Tibial nerve (tissue), 4 donors: ENCODE measurements around the gene KIF5C. TPM values are rescaled to one million over a fixed set of nuclear protein-coding genes. Genes with fewer than 3 reads are reported as not detected.
"Not testable (repeated sequence)": the region's sequence is repeated elsewhere in the genome, so short reads cannot be mapped to it uniquely, and the experiment has no call there.

Source experiments
- DNase-seq, 2 donors: peaks; one replicate each; pipeline ENCODE4 v3.0.0-alpha.2; 2019; ENCODE audit warnings: low spot score in 2 of 2
- H3K27ac ChIP-seq, 4 donors: fragments of 200-600 bp; sonication (generic) in 3 of 4; one replicate each; pipeline ENCODE4 v1.5.1; 2017 to 2019; ENCODE audit warnings: mild to moderate bottlenecking in 1 of 4
- H3K27me3 ChIP-seq, 2 donors: fragments of 200-600 bp; sonication (generic) in 1 of 2; one replicate each; pipeline versions ENCODE4 v1.5.1 to v1.6.0; 2017 to 2019
- H3K36me3 ChIP-seq, 3 donors: fragments of 200-600 bp; sonication (generic); one replicate each; pipeline ENCODE4 v1.5.1; 2018 to 2019
- H3K4me1 ChIP-seq, 4 donors: fragments of 200-600 bp; sonication (generic) in 3 of 4; one replicate each; pipeline ENCODE4 v1.5.1; 2017 to 2019
- H3K4me3 ChIP-seq, 4 donors: fragments of 200-600 bp; sonication (generic) in 3 of 4; one replicate each; pipeline ENCODE4 v1.5.1; 2017 to 2019; ENCODE audit warnings: mild to moderate bottlenecking in 1 of 4, moderate library complexity in 1 of 4
- H3K9me3 ChIP-seq, 4 donors: fragments of 200-600 bp; sonication (generic) in 3 of 4; one replicate each; pipeline ENCODE4 v1.5.1; 2017 to 2019
- EP300 ChIP-seq, 2 donors: sonication (generic); formaldehyde crosslinking; IDR thresholded peaks; one replicate each; pipeline ENCODE4 v1.6.1; 2017; ENCODE audit warnings: antibody characterized with exemption in 2 of 2, mild to moderate bottlenecking in 1 of 2
- POLR2A ChIP-seq, 2 donors: fragments of 450-650 bp; IDR thresholded peaks; one replicate each; pipeline ENCODE4 v1.6.1; 2017; ENCODE audit warnings: antibody characterized with exemption in 2 of 2, mild to moderate bottlenecking in 2 of 2, moderate library complexity in 2 of 2
- WGBS, 2 donors: methylation state at CpG; one replicate each; pipeline ENCODE4 v1.1.5; 2018; 5-methylcytosine and 5-hydroxymethylcytosine counted together
- total RNA-seq, 4 donors: library from RNA; depleted of rRNA; stranded (reverse); fragments of >200 nt; gene quantifications; one replicate each; pipeline ENCODE4 v1.1.0, GENCODE V29; 2016
- TF ChIP-seq, protein P1 (sequence below), 5 experiments: fragments of 200-600 bp in 3 of 5; fragments of 450-650 bp in 2 of 5; sonication (generic) in 3 of 5; IDR thresholded peaks; one replicate each; pipeline ENCODE4 v1.5.1; 2016 to 2019; ENCODE audit warnings: antibody characterized with exemption in 5 of 5, mild to moderate bottlenecking in 3 of 5, moderate library complexity in 2 of 5

Gene KIF5C
- total RNA-seq, 4 donors from 2014 or later = 10.8 to 47.9 (median 23.6) TPM

- Histone ChIP-seq H3K27ac (no peak overlapping the region), H3K4me1 (no peaks in the 10 kb centered on the region), H3K9me3 (peaks cover 0 to 27% (median 0%) of the 10 kb centered on the region in 4 donors), H3K27me3 (no peaks in the 10 kb centered on the region), H3K4me3 (no peak overlapping the region), H3K36me3 (no peaks in the 10 kb centered on the region)
- no peak for DNase-seq
- TF ChIP-seq, protein P1, sequence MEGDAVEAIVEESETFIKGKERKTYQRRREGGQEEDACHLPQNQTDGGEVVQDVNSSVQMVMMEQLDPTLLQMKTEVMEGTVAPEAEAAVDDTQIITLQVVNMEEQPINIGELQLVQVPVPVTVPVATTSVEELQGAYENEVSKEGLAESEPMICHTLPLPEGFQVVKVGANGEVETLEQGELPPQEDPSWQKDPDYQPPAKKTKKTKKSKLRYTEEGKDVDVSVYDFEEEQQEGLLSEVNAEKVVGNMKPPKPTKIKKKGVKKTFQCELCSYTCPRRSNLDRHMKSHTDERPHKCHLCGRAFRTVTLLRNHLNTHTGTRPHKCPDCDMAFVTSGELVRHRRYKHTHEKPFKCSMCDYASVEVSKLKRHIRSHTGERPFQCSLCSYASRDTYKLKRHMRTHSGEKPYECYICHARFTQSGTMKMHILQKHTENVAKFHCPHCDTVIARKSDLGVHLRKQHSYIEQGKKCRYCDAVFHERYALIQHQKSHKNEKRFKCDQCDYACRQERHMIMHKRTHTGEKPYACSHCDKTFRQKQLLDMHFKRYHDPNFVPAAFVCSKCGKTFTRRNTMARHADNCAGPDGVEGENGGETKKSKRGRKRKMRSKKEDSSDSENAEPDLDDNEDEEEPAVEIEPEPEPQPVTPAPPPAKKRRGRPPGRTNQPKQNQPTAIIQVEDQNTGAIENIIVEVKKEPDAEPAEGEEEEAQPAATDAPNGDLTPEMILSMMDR (IDR thresholded peaks at IDR 0.05) = no peak
- no peak for TF ChIP-seq POLR2A (IDR thresholded peaks at IDR 0.05)
- TF ChIP-seq EP300 (IDR thresholded peaks at IDR 0.05) = no peak
- 86 to 88% methylated on average over 1 of the region's 1 CpG for whole genome bisulfite sequencing, 2 donors
Measured at GRCh38 chr2:148848146-148848545, 26.9 kb upstream of the KIF5C start.

- no peak for DNase-seq
- TF ChIP-seq, protein P1 (IDR thresholded peaks at IDR 0.05) = no peak
- no peak for TF ChIP-seq POLR2A (IDR thresholded peaks at IDR 0.05)
- TF ChIP-seq EP300 (IDR thresholded peaks at IDR 0.05) = no peak
- peaks cover 0 to 3% of the 10 kb centered on the region in 2 donors for H3K27me3 ChIP-seq
- WGBS, 2 donors = 55 to 56% methylated on average over 2 of the region's 2 CpGs
- no peaks in the 10 kb centered on the region for H3K36me3 ChIP-seq
- H3K4me1 ChIP-seq = no peaks in the 10 kb centered on the region
- no peak overlapping the region for H3K4me3 ChIP-seq
- peaks cover 0 to 6% (median 0%) of the 10 kb centered on the region in 4 donors for H3K9me3 ChIP-seq
- no peak overlapping the region for H3K27ac ChIP-seq
Measured at GRCh38 chr2:148853458-148853857, 21.6 kb upstream of the KIF5C start.

GRCh38 chr2:148860037-148860436 is 15.0 kb upstream of the KIF5C start:
- Histone ChIP-seq H3K27ac (no peak overlapping the region), H3K9me3 (no peaks in the 10 kb centered on the region), H3K4me1 (peaks cover 0 to 4% (median 0%) of the 10 kb centered on the region in 4 donors), H3K36me3 (no peaks in the 10 kb centered on the region), H3K4me3 (no peak overlapping the region), H3K27me3 (peaks cover 0 to 3% of the 10 kb centered on the region in 2 donors)
- 31 to 44% methylated on average over 3 of the region's 3 CpGs for WGBS, 2 donors
- DNase-seq = no peak
- no peak for TF ChIP-seq EP300 (IDR thresholded peaks at IDR 0.05)
- TF ChIP-seq, protein P1 (IDR thresholded peaks at IDR 0.05) = no peak
- no peak for TF ChIP-seq POLR2A (IDR thresholded peaks at IDR 0.05)

DNA sequence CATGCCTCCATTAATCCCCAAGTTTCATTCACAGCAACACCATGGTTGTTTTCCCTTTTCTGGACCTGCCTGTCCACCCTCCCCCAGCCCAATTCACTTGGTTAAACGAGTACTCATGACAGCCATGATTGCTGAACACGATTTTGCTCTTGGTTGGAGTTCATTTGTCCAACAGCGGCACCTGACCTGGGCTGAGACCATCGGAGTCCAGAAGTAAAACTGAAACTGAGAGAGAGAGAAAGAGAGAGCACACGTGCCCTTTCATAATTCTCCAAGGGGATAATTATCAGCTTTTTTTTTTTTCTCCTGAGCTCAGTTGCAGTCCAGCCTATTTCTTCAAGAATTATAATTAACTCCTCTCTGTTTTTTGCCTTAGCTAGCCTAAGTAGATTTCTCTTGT is 13.7 kb upstream of the KIF5C start:
- Histone ChIP-seq H3K9me3 (no peaks in the 10 kb centered on the region), H3K36me3 (no peaks in the 10 kb centered on the region), H3K27me3 (no peaks in the 10 kb centered on the region), H3K4me1 (peaks cover 0 to 4% (median 0%) of the 10 kb centered on the region in 4 donors), H3K4me3 (no peak overlapping the region), H3K27ac (no peak overlapping the region)
- WGBS, 2 donors = 80 to 82% methylated on average over 5 of the region's 5 CpGs
- no peak for DNase-seq
- TF ChIP-seq, protein P1 (IDR thresholded peaks at IDR 0.05) = no peak
- TF ChIP-seq POLR2A (IDR thresholded peaks at IDR 0.05) (no peak), EP300 (IDR thresholded peaks at IDR 0.05) (no peak)

DNA sequence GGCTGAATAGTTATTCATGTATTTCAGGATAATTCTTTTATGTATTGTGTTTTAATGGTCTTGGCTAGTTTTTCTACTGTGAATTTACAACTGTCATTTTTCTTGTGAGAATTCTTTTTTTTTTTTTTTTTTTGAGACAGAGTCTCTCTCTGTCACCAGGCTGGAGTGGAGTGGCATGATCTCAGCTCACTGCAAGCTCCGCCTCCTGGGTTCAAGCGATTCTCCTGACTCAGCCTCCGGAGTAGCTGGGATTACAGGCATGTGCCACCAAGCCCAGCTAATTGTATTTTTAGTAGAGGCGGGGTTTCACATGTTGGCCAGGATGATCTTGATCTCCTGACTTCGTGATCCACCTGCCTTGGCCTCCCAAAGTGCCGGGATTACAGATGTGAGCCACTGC is 12.5 kb upstream of the KIF5C start:
- H3K4me3 ChIP-seq, H3K27ac ChIP-seq, H3K9me3 ChIP-seq, H3K4me1 ChIP-seq, H3K36me3 ChIP-seq, DNase-seq, H3K27me3 ChIP-seq: not testable (repeated sequence)
- WGBS, 2 donors = 81 to 83% methylated on average over 6 of the region's 6 CpGs

DNA sequence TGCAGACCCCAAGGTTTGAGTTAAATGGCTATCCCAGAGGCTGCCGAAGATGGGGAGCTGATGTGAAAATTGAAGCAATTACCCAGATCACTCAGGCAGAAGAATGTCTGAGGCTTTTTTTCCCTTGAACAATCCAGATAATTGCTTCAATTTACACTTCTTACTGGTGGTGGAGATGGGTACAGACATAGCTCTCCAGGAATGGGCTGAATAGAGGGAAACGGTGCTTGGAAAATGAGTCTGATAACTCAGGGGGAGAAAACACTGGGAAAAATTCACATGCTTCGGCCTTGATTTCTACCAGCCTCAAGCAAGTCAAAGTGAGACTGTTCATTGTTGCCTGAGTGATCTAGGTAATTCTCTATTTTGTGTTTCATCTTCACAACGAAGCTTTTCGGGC is 9.5 kb upstream of the KIF5C start:
- no peak overlapping the region for H3K4me3 ChIP-seq
- no peak for DNase-seq
- H3K4me1 ChIP-seq = no peaks in the 10 kb centered on the region
- 68 to 78% methylated on average over 5 of the region's 5 CpGs for WGBS, 2 donors
- no peaks in the 10 kb centered on the region for H3K36me3 ChIP-seq
- no peaks in the 10 kb centered on the region for H3K9me3 ChIP-seq
- TF ChIP-seq POLR2A (IDR thresholded peaks at IDR 0.05) (no peak), EP300 (IDR thresholded peaks at IDR 0.05) (no peak)
- TF ChIP-seq, protein P1 (IDR thresholded peaks at IDR 0.05) = no peak
- no peak overlapping the region for H3K27ac ChIP-seq
- H3K27me3 ChIP-seq = peaks cover 0 to 7% of the 10 kb centered on the region in 2 donors
